Stimulated activated CD8-positive, alpha-beta memory T cell treated with anti-CD3 and anti-CD28 coated beads, Interleukin-7, amount 100 ng/mL, for 48 hours (primary cell): ENCODE results near the gene ADARB1.

Experiments
- DNase-seq, 2 donors: peaks; one replicate each; pipeline ENCODE4 v3.0.0-alpha.2; 2020; ENCODE audit warnings: low read depth in 1 of 2; ENCODE audit errors: extremely low read depth in 1 of 2

ADARB1 gene

GRCh38 chr21:45054927-45055612 is 19.3 kb upstream of the ADARB1 start:
- no peak for DNase-seq

- no peak for DNase-seq
Measured at GRCh38 chr21:45055861-45056260, 18.5 kb upstream of the ADARB1 start.

DNA sequence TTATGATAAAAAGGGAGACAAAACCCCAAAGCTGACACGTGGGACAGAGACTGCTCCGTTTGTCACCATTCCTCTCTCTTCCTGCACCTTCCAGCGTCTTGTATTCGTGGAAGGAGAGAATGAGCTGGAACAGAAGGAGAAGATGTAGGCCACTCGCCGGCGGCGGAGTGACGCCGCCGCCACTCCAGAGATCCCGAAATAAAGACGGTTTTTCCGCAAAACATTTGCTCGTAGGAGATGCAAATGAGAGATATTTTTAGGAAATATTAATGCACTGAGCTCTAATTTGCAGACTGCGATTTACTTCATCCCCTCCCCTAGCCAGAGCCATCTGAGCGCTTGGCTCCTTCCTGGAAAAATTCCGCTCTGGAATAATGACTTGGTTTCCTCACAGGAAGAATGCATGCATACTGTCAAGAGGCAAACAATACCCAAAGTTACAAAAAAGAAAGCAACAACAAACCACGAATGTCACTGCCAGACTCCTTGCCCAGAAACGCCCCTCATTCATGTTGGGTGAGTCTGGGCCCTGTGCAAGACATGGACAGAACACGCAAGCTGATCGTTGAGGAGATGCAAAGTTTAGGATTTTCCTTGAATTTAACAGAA is 18.0 kb upstream of the ADARB1 start:
- DNase-seq: no peak

- no peak for DNase-seq
Measured at GRCh38 chr21:45056917-45057560, 17.3 kb upstream of the ADARB1 start.

- DNase-seq: no peak
Measured at GRCh38 chr21:45057886-45058285, 16.5 kb upstream of the ADARB1 start.

DNA sequence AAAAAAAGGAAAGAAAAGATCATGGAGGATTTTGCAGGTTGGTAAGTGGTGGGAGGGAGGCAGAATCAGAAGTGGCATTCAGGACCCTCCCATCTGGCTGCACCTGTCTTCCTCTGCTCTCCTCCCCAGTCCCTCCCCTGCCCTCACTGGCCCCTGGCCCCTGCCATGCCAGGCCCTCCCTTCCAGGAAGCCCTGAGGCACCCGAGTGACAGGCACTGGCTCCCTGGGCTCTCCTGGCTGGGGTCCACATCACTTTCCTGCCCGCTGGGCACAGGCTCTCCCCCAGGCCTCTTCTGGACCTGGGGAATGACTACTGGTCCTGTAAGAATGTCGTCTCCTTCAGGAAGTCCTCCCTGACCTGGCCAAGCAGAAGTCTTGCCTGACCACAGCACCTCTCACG is 15.3 kb upstream of the ADARB1 start:
- DNase-seq: no peak

GRCh38 chr21:45060089-45060488 is 14.3 kb upstream of the ADARB1 start:
- DNase-seq: no peak

DNA sequence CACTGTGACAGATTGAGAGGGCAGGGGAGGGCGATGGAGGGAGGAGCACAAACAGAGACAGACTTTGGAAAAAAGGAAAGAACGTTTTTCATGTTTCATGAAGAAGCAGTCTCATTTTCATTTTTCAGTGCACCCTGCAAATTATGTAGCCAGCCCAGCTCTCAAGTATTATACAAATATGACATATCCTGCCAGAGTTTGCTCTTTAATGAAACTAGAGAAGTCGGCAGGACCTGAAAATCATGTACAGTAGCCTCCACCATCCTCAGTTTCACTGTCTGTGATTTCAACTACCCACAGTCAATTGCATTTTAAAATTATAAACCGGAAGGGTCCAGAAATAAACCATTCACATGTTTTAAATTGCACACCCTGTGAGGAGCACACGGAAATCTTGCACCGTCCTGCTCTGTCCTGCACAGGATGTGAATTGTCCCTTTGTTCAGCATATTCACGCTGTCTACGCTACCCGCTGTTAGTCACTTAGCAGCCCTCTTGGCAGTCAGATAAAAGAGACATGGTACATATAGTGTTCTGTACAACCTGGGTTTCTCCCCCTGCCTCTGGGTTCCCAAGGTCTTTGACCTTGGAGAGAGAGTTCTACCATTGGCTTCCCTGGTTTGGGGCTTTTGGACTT is 13.6 kb upstream of the ADARB1 start:
- DNase-seq: no peak

DNA sequence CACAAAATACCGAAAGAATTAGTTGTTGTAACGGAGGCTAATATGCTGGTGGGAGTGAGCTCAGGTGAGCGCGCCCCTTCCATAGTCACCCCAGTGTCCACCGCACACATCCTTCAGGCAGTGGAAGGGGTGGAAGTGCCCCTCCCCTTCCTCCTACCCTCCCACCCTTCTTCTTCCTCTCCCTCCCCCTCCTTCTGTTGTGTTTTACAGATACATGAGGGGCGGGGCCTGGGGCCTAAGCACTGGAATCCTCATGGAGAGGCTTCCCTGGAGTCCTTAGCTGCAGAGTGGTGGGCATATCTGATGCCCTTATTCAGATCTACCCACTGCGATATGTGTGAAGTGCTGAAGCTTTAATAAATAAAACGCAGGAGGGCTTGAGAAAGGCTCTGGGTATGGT is 10.3 kb upstream of the ADARB1 start:
- no peak for DNase-seq

DNA sequence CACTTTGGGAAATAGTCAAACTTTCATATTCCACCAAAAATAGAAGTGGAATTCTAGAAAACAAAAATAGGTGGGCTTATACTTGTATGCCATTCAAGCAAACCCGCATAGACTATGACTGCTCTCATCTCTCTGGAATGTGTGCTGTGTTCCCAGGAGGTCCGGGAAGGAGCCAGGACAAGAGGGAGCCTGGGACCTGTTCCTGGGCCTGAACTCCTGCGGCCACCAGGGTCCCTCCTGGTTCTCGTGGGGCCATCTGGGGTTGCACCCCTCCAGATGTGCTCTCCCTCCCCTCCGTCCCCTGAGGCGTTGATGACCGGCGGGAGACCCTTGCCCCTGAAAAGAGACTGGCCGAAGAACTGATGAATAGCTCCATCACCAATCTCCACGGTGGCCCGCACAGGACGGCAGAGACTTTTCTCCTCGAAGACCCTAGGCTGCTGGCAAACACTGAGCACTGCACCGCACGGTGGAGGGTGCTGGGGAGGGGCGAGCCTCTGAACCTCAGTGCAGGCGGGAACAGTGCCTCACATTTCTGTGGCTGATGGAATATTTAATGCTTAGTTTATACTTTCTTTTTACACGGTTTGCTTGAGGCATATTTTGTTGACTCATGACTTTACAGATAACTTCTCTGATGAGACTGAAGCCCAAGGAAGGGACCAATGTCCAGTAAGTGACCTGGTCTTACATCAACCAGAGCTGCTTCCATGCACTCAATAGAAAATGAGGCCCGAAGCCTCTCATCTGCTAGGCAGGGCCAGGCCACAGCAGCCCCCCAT is 9.6 kb upstream of the ADARB1 start:
- no peak for DNase-seq

- no peak for DNase-seq
Measured at GRCh38 chr21:45067462-45068285, 6.7 kb upstream of the ADARB1 start.

DNA sequence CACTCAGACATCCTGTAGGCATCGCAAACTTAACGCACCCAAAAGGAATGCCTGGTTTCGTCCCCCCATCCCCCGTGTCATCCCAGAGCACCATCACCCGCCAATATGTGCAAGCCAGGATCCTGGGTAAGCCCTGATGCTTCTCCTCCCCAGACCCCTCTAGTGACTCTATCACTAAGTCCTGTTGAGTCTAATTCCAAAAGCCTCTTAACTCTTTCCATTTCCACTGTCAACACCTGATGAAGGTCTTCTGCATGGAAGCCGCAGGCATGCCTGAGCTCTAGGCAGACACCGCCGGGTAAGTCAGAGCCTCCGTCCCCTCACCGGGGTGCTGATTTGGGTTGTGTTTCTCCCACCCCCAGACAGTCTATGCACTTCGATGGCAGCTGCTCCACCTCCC is 5.3 kb upstream of the ADARB1 start:
- no peak for DNase-seq

- no peak for DNase-seq
Measured at GRCh38 chr21:45069711-45070110, 4.7 kb upstream of the ADARB1 start.

GRCh38 chr21:45071078-45071873 is 3.1 kb upstream of the ADARB1 start:
- no peak for DNase-seq

DNA sequence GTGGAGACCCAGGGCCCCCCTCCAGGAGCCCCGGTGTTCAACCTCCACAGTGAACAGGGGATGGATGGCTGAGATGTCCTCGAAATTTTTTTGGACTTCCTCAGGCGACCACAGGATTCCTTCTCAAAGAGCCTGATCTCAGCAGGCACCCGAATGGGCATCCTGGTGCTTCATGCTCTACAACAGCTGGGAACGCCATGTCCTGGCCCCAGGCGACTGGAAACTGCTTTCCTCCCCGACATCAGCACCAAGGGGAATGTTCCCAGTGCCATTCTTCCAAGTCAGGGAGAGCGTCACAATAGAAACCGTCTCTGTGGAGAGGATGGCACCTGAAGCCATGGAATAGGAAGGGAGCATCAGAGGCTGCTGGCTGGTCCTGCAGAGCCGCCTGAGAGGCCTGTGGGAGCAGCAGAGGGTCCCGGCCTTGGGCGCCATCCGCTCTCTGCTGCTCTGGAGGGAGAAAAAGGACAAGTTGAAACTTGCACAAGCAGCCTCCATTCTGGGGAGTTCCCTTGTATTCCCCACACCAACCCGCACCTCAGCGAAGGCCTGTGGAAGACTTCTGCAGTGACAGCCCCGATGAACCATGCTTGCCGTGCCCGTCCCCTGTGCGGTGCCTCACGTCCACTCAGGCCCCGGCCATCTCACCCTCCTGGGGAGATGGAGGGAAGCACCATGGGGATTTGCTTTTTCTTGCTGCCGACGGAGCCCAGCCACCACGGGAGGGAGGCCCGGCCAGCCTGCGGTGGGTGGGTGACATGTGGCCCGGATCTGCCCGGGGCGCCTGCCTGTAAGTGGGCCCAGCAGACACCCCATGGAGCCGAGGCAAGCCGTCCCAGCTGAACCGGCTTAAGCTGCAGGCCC is 2.3 kb upstream of the ADARB1 start:
- DNase-seq: no peak

DNA sequence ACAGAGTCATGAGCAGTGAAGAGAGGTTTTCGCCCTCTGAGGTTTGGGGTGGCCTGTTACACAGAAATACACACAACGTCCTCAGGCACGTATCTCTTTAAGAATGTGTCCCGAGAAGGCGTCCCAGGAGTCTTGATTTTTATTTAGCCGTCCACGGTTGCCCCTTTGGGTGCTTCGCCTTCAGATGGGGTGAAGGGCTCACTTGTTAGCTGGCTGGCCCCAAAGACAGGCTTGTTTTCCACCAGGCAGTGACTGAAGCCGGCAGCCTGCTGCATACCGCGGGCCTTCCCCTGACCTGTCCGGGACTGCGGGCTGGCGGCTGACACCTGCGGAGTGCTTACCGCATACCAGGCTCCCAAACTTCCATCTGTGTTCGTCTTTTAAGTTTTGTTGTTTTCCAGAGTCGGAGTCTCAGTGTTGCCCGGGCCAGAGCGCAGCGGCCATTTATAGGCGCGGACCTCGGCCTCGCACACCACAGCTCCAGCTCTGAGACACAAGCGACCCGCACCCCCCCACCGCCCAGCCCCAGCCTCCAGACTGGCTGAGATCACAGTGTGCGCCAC is 1.6 kb upstream of the ADARB1 start:
- DNase-seq: no peak

DNA sequence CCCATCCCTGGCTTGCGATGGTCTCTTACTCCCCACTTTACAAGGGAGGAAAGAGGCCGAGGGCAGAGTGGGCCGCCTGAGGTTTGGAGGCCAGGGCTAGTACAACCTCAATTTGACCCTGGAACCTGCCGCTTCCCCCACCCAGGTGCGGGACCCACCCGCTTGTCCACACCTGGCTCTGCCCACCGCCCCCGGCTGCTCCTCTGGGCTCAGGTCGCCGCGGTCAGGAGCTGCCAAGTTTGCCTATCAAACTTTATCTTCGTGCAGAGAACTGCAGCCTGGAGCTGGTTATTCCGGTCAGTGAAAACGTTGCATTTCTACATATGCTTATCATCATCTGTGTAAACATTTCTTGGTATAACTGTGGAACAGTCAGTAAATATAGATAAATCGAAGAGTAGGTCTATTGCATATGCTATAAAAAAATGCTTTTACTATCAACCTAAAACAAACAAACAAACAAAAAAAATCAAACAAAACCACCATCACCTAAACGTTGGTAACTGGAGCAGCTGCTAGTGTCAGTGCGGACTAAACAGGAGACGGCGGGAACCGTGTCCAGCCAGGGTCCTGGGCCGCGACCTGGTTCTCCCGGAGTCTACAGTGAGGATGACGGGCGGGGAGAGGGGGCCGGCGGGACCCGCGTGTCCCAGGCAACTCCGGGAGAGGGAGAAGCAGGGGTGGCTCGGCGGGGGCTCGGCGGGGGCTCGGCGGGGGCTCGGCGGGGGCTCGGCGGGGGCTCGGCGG is 906 bp upstream of the ADARB1 start:
- no peak for DNase-seq
